Activated T-helper 1 cell treated with anti-CD3 and anti-CD28 coated beads, Interleukin-12 subunit alpha, Interleukin-12 subunit beta, Interleukin-2, Interleukin-4 antibody, amounts not matched to agents 30 ng/mL and 10 ng/mL and 1 ng/mL, durations not matched to agents 14 hours and 24 hours and 36 hours (primary cell): Measurements from ENCODE around the gene ANKS1B. TPM values are rescaled to one million over a fixed set of nuclear protein-coding genes. Genes with fewer than 3 reads are reported as not detected.

Source experiments
- DNase-seq: peaks from one replicate; pipeline ENCODE4 v3.0.0; 2021; ENCODE audit warnings: low spot score
- H3K27ac Mint-ChIP-seq: one replicate; pipeline ENCODE4 v1.8.0; 2021; ENCODE audit warnings: mild to moderate bottlenecking, mixed read lengths
- H3K27me3 Mint-ChIP-seq: one replicate; pipeline ENCODE4 v1.8.0; 2022; ENCODE audit warnings: mild to moderate bottlenecking, moderate library complexity, mixed read lengths; ENCODE audit not compliant: insufficient read depth
- H3K36me3 Mint-ChIP-seq: one replicate; pipeline ENCODE4 v1.8.0; 2021; ENCODE audit warnings: low read depth, mixed read lengths
- H3K4me1 Mint-ChIP-seq: one replicate; pipeline ENCODE4 v1.8.0; 2021; ENCODE audit warnings: low read depth, mixed read lengths
- H3K4me3 Mint-ChIP-seq: one replicate; pipeline ENCODE4 v1.8.0; 2021; ENCODE audit warnings: mild to moderate bottlenecking, moderate library complexity, mixed read lengths
- H3K9me3 Mint-ChIP-seq: one replicate; pipeline ENCODE4 v1.8.0; 2021; ENCODE audit warnings: mixed read lengths
- intact Hi-C: fragments of 100-400 bp; cut with micrococcal nuclease; formaldehyde crosslinking; loops from one replicate; pipeline ENCODE4 v1.15.1; 2024
- total RNA-seq: library from RNA; stranded (reverse); gene quantifications from 2 replicates; pipeline ENCODE4 v1.2.3, GENCODE V29; 2022

The ANKS1B gene
- total RNA-seq, 1 donor from 2014 or later, result 2.8 TPM

DNA sequence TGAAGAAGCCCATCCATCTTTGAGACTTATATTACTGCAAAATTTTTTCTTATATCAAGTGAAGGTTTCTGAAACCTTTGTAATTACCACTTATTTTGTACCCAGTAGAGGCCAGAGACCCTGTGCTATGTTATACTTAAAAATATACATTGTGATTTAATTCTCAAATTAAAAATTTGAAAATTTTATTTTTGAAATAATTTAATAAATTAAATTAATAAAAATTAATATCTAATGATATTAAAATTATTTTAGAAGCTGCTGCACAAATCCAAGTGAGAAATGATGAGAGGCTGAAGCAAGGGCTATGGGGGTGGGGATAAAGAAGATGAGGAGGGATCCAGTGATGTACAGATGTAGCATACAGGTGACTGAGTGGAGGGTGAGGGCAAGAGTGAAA is 1080.9 kb downstream of the ANKS1B start:
- DNase-seq, result no peak
- H3K4me1 Mint-ChIP-seq, result no peaks in the 10 kb centered on the region
- H3K36me3 Mint-ChIP-seq, result no peaks in the 10 kb centered on the region
- no peaks in the 10 kb centered on the region for H3K9me3 Mint-ChIP-seq
- H3K4me3 Mint-ChIP-seq, result no peak overlapping the region
- intact Hi-C loops, result no loop called here
- no peak overlapping the region for H3K27ac Mint-ChIP-seq
- peaks cover 3% of the 10 kb centered on the region for H3K27me3 Mint-ChIP-seq

DNA sequence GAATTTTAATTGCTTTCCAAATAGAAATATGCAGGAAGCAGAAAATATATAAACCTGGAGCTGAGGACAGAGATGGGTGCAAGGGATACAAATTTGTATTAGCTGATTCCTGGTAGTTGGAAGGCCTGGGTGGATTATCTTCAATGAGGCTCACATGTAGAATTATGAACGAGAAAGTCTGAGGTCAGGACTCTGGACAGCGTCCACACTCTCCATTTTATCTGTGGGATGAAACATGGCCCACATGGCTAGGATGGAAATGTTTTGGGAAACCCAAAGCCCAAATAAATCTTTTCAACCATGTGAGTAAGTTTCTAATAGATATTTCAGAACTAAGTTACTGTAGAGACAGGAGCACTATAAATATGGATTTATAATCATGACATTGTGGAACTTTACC is 1083.5 kb downstream of the ANKS1B start:
- no peaks in the 10 kb centered on the region for H3K36me3 Mint-ChIP-seq
- H3K27me3 Mint-ChIP-seq, result peaks cover 21% of the 10 kb centered on the region
- DNase-seq, result no peak
- no peak overlapping the region for H3K4me3 Mint-ChIP-seq
- no peaks in the 10 kb centered on the region for H3K9me3 Mint-ChIP-seq
- H3K27ac Mint-ChIP-seq, result no peak overlapping the region
- intact Hi-C loops, result no loop called here
- H3K4me1 Mint-ChIP-seq, result no peaks in the 10 kb centered on the region

- no peak overlapping the region for H3K4me3 Mint-ChIP-seq
- no peak overlapping the region for H3K27ac Mint-ChIP-seq
- DNase-seq, result no peak
- no peaks in the 10 kb centered on the region for H3K36me3 Mint-ChIP-seq
- no peaks in the 10 kb centered on the region for H3K4me1 Mint-ChIP-seq
- H3K27me3 Mint-ChIP-seq, result peaks cover 50% of the 10 kb centered on the region
- intact Hi-C loops, result no loop called here
- H3K9me3 Mint-ChIP-seq, result no peaks in the 10 kb centered on the region
Observed at GRCh38 chr12:98896938-98897337, 1087.8 kb downstream of the ANKS1B start.

GRCh38 chr12:98895086-98895651 is 1089.6 kb downstream of the ANKS1B start:
- Mint-ChIP-seq H3K4me1 (no peaks in the 10 kb centered on the region), H3K9me3 (no peaks in the 10 kb centered on the region), H3K27me3 (peaks cover 61% of the 10 kb centered on the region), H3K27ac (no peak overlapping the region), H3K36me3 (no peaks in the 10 kb centered on the region), H3K4me3 (no peak overlapping the region)
- intact Hi-C loops, result no loop called here
- DNase-seq, result no peak

GRCh38 chr12:98894412-98895085 is 1090.2 kb downstream of the ANKS1B start:
- no peaks in the 10 kb centered on the region for H3K36me3 Mint-ChIP-seq
- no peak overlapping the region for H3K27ac Mint-ChIP-seq
- H3K4me1 Mint-ChIP-seq, result no peaks in the 10 kb centered on the region
- H3K4me3 Mint-ChIP-seq, result no peak overlapping the region
- H3K9me3 Mint-ChIP-seq, result no peaks in the 10 kb centered on the region
- no peak for DNase-seq
- intact Hi-C loops, result no loop called here
- H3K27me3 Mint-ChIP-seq, result peaks cover 64% of the 10 kb centered on the region

DNA sequence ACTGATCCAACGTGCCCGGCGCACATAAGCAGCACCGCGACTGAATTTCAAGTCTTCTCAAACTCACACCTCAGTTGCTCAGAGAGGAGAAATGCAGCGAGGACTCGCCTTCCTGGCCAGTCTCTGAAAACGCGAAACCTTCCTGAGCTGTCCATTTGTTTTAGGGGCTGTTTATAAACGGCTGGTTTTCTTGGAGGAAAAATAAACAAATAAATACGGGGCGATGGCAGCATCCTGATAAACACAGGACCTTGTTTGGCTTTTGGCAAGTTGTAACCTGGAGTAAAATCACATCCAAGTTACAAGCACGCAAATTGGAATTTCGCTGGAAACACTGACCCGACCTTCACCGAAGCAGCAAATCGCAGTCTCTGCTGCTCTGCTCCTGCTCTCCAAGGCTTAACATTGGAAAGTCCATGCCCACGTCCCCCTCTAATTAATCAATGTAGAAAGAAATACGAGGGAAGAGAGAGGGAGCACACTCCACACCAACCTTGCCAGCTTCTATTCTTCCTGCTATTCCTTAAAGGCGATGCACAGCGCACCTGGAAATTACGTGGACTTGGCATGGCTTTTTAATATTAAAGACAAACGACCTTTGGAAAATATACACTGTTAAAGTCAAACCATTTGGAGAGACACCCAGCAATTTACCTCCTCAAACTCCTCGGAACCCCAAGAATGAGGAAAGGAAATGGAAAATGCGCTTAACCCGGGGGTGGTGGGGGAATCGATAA is 1090.9 kb downstream of the ANKS1B start:
- no peak overlapping the region for H3K4me3 Mint-ChIP-seq
- H3K27me3 Mint-ChIP-seq, result peaks cover 66% of the 10 kb centered on the region
- DNase-seq, result no peak
- H3K9me3 Mint-ChIP-seq, result no peaks in the 10 kb centered on the region
- no peaks in the 10 kb centered on the region for H3K36me3 Mint-ChIP-seq
- intact Hi-C loops, result no loop called here
- no peak overlapping the region for H3K27ac Mint-ChIP-seq
- no peaks in the 10 kb centered on the region for H3K4me1 Mint-ChIP-seq

DNA sequence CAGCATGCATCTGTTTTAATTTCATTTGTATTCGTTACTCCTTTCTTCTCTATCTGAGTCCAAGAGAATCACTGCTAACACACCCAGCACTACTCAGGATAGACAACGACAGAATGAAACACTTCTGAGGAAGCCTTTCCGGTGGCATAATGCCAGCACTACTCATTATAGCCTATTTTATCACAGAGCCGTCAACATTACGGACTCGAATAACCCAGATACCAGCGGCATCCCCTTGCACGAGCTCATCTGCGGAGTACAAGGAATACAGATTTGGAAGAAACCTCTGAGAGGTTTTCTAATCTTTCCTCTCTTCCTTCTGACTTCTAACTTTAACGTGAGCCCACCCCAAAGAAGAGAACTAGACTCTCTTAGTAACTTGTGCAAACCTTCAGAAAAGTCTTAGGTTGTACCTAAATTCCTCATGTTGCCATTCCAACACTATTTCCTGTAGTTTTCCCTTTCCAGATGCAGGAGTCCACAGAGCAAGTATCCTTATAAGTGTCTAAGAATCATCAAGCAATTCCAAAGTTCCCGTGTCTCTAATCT is 1091.5 kb downstream of the ANKS1B start:
- intact Hi-C loops, result no loop called here
- Mint-ChIP-seq H3K27me3 (peaks cover 71% of the 10 kb centered on the region), H3K27ac (no peak overlapping the region), H3K4me1 (no peaks in the 10 kb centered on the region), H3K36me3 (no peaks in the 10 kb centered on the region), H3K9me3 (no peaks in the 10 kb centered on the region), H3K4me3 (no peak overlapping the region)
- DNase-seq, result no peak

DNA sequence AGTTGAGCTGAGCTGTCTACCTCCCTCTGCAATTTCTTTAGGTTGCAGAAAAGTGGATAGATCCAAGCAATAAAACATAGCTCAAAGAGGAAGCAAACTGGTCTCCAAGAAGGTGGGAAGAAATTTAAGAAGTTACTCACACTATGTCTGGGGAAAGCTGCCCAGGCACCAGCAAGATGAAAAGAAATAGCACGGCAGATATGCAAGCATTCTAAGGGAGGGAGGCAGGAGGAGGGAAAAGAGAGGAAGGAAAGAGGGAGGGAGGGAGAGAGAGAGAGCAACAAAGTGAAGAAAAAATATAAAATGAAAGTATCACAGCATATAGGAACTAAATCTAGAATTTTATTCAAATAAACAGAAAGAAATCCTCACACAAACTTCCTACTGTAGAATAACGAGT is 1099.0 kb downstream of the ANKS1B start:
- intact Hi-C loops, result no loop called here
- Mint-ChIP-seq H3K27ac (no peak overlapping the region), H3K9me3 (no peaks in the 10 kb centered on the region), H3K27me3 (peaks cover 37% of the 10 kb centered on the region), H3K4me1 (no peaks in the 10 kb centered on the region), H3K36me3 (no peaks in the 10 kb centered on the region), H3K4me3 (no peak overlapping the region)
- DNase-seq, result no peak

DNA sequence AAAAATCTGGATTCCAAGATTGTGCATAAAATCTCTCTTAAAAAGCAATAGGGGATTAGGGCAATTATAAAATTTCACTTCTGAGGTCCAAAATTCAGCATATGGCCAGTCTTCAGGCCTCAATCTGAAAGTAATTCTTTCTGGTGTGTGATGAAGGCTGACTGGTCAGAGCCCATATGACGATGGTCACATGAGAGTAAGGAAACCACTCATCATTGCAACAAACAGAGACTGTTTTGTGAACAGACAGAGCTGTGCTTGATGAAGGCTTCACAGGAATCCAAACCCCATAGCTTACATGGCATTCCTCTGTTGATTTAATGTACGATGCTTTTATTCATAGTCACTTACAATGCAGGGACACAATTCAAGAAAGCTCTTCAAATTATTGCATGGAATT is 1101.5 kb downstream of the ANKS1B start:
- DNase-seq, result no peak
- no peak overlapping the region for H3K27ac Mint-ChIP-seq

DNA sequence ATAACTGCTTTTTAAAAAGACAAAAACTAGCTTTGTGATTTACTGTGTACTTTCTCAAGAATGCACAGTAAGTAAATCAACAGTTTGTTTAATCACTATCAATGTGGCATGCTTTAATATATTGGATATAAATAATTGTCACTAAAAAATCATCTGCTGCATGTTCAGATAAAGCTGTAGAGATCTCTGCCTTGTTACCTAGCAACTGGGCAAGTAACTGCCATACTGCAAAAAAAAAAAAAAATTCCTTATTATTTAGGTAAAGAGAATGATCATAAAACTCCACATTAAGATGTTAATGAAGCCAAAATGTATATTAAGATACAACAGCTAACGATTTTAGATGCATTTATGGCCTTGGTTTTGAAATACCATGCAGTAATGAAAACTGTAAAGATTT is 1102.2 kb downstream of the ANKS1B start:
- H3K36me3 Mint-ChIP-seq, result no peaks in the 10 kb centered on the region
- peaks cover 20% of the 10 kb centered on the region for H3K27me3 Mint-ChIP-seq
- no peaks in the 10 kb centered on the region for H3K4me1 Mint-ChIP-seq
- intact Hi-C loops, result no loop called here
- H3K9me3 Mint-ChIP-seq, result no peaks in the 10 kb centered on the region
- H3K27ac Mint-ChIP-seq, result no peak overlapping the region
- no peak overlapping the region for H3K4me3 Mint-ChIP-seq
- no peak for DNase-seq

More for the DNA sequence above, 1101.5 kb downstream of the ANKS1B start:
- Mint-ChIP-seq H3K27me3 (peaks cover 20% of the 10 kb centered on the region), H3K4me1 (no peaks in the 10 kb centered on the region), H3K9me3 (no peaks in the 10 kb centered on the region), H3K36me3 (no peaks in the 10 kb centered on the region), H3K4me3 (no peak overlapping the region)
- intact Hi-C loops, result no loop called here

DNA sequence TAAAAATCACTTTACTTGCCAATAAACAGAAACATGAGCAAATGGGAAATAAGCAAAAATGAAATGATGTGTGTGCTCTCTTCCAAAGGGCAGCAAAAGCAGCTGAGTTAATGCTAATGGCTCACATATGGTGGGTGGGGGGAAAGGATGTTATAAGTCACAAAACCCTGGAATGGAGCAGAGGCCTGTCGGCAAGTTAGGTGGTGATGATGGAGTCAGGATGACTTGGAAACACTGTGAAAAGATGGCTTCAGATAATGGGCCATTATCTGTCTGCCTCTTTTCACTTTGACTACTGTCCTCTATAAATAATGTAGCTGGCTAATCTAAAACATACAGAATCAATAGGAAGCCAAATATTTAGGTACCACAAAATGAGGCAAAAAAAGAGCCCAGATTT is 1111.0 kb downstream of the ANKS1B start:
- Mint-ChIP-seq H3K4me1 (peaks cover 9% of the 10 kb centered on the region), H3K36me3 (no peaks in the 10 kb centered on the region), H3K27ac (no peak overlapping the region), H3K27me3 (peaks cover 4% of the 10 kb centered on the region), H3K4me3 (no peak overlapping the region), H3K9me3 (no peaks in the 10 kb centered on the region)
- no peak for DNase-seq
- intact Hi-C loops, result no loop called here

GRCh38 chr12:98870504-98870903 is 1114.2 kb downstream of the ANKS1B start:
- H3K27me3 Mint-ChIP-seq, result peaks cover 4% of the 10 kb centered on the region
- intact Hi-C loops, result no loop called here
- H3K4me1 Mint-ChIP-seq, result peaks cover 9% of the 10 kb centered on the region
- no peaks in the 10 kb centered on the region for H3K36me3 Mint-ChIP-seq
- no peak overlapping the region for H3K4me3 Mint-ChIP-seq
- DNase-seq, result no peak
- no peak overlapping the region for H3K27ac Mint-ChIP-seq
- no peaks in the 10 kb centered on the region for H3K9me3 Mint-ChIP-seq

GRCh38 chr12:98869886-98870503 is 1114.7 kb downstream of the ANKS1B start:
- peaks cover 4% of the 10 kb centered on the region for H3K27me3 Mint-ChIP-seq
- H3K4me1 Mint-ChIP-seq, result peaks cover 9% of the 10 kb centered on the region
- intact Hi-C loops, result no loop called here
- H3K27ac Mint-ChIP-seq, result no peak overlapping the region
- DNase-seq, result no peak
- no peaks in the 10 kb centered on the region for H3K9me3 Mint-ChIP-seq
- H3K4me3 Mint-ChIP-seq, result no peak overlapping the region
- no peaks in the 10 kb centered on the region for H3K36me3 Mint-ChIP-seq
